Measurements from ENCODE around the gene ATG101.

ATG101 gene

GRCh38 chr12:52058631-52059361 lies 11.0 kb upstream of the ATG101 start:
- DNase-seq = no peak

- no peak for DNase-seq
These were observed 9.9 kb upstream of the ATG101 start for GRCh38 chr12:52059582-52060497.

- no peak for DNase-seq
These were observed 9.1 kb upstream of the ATG101 start for GRCh38 chr12:52060498-52061177.

- no peak for DNase-seq
These were observed 8.2 kb upstream of the ATG101 start for GRCh38 chr12:52061470-52062166.

GRCh38 chr12:52062167-52063081 lies 7.4 kb upstream of the ATG101 start:
- no peak for DNase-seq

- no peak for DNase-seq
These were observed 6.5 kb upstream of the ATG101 start for GRCh38 chr12:52063082-52063924.

GRCh38 chr12:52063981-52064649 lies 5.7 kb upstream of the ATG101 start:
- no peak for DNase-seq

GRCh38 chr12:52066346-52067080 lies 3.3 kb upstream of the ATG101 start:
- no peak for DNase-seq

GRCh38 chr12:52067081-52067374 lies 2.8 kb upstream of the ATG101 start:
- no peak for DNase-seq

GRCh38 chr12:52070185-52070925 lies 577 bp downstream of the ATG101 start:
- DNase-seq = no peak

GRCh38 chr12:52073531-52074381 lies 4.0 kb downstream of the ATG101 start:
- no peak for DNase-seq

- DNase-seq = no peak
These were observed 5.4 kb downstream of the ATG101 start for GRCh38 chr12:52074971-52075724.

GRCh38 chr12:52076811-52077210 lies 7.0 kb downstream of the ATG101 start:
- DNase-seq = no peak

- DNase-seq = no peak
These were observed 8.5 kb downstream of the ATG101 start for GRCh38 chr12:52078276-52078675.

- no peak for DNase-seq
These were observed 10.0 kb downstream of the ATG101 start, which contains the start of gene SMIM41 for GRCh38 chr12:52079576-52080402. Gene SMIM41, plus strand, starts transcription at chr12:52079704. Its CDS starts 76 bp downstream, at chr12:52079780.

All from activated effector memory CD4-positive, alpha-beta T cell treated with Interleukin-2 at 50 U/mL for 16 hours (primary cell).